GM12878 (cell line): ENCODE results near the gene THRB. TPM values are rescaled to one million over a fixed set of nuclear protein-coding genes. Genes with fewer than 3 reads are reported as not detected.

Experiments used
- ATAC-seq: fragments of 200-7000 bp; cut with Tn5 transposase; 3 replicates; pipeline ENCODE4 v1.9.1; 2020; ENCODE audit warnings: mild to moderate bottlenecking, moderate library complexity
- BruUV-seq: library from RNA; stranded (reverse); fragments of 400-500 nt; replicated peaks from 2 replicates; lab custom pipeline; 2021; lab: Mats Ljungman, UMichigan
- CTCF ChIA-PET: fragments of 300-600 bp; sonication (Branson Sonifier 250); formaldehyde crosslinking; extraction: SDS; loops from one replicate; lab custom pipeline; 2021; ENCODE audit warnings: inconsistent platforms; lab: Yijun Ruan, JAX
- POLR2A ChIA-PET: fragments of 350-600 bp; formaldehyde crosslinking; extraction: SDS; loops from one replicate; lab custom pipeline; 2021; ENCODE audit warnings: inconsistent platforms; lab: Charles Lee
- RAD21 ChIA-PET: fragments of 300-600 bp; sonication (Branson Sonifier 250); formaldehyde crosslinking; loops from one replicate; lab custom pipeline; 2023; ENCODE audit warnings: antibody characterized with exemption; ENCODE audit not compliant: unreplicated experiment; lab: Charles Lee
- SMC1A ChIA-PET: fragments of 300-600 bp; sonication (Branson Sonifier 250); formaldehyde crosslinking; loops from one replicate; lab custom pipeline; 2023; ENCODE audit not compliant: unreplicated experiment, uncharacterized antibody; lab: Charles Lee
- DNase-seq: peaks from one replicate; pipeline ENCODE4 v3.0.0-alpha.2; 2011; ENCODE audit warnings: low read depth, low spot score
- FAIRE-seq: peaks from 3 replicates; lab custom pipeline; 2011; peaks lifted over from hg19 to GRCh38; lab: Jason Lieb, UNC
- H2AFZ ChIP-seq: 2 replicates; pipeline ENCODE4 v1.6.0; 2011; ENCODE audit warnings: low read depth, low read length, control low read depth; ENCODE audit not compliant: control insufficient read depth
- H3K27ac ChIP-seq: 2 replicates; pipeline ENCODE4 v1.5.1; 2011; ENCODE audit warnings: control low read depth; ENCODE audit not compliant: control insufficient read depth, insufficient read depth
- H3K27me3 ChIP-seq, 2 experiments: replicated peaks in 1 of 2; 2 replicates each; pipeline versions ENCODE4 v1.6.0 to v1.6.1; 2011; ENCODE audit warnings: low read length in 1 of 2; ENCODE audit not compliant: control insufficient read depth in 2 of 2, insufficient read depth in 2 of 2
- H3K36me3 ChIP-seq, 2 experiments: 2 replicates each; pipeline ENCODE4 v1.5.1; 2011; ENCODE audit warnings: low read length in 1 of 2; ENCODE audit not compliant: control insufficient read depth in 2 of 2, insufficient read depth in 2 of 2
- H3K4me1 ChIP-seq: 2 replicates; pipeline ENCODE4 v1.6.1; 2011; ENCODE audit warnings: mild to moderate bottlenecking, low read length, moderate library complexity, mixed read lengths; ENCODE audit not compliant: control insufficient read depth, insufficient read depth
- H3K4me2 ChIP-seq: 2 replicates; pipeline ENCODE4 v1.6.0; 2011; ENCODE audit warnings: control low read depth; ENCODE audit not compliant: control insufficient read depth, insufficient read depth
- H3K4me3 ChIP-seq: fragments of 200-600 bp; sonication (generic); 2 replicates; pipeline ENCODE4 v1.5.1; 2016
- H3K79me2 ChIP-seq: 2 replicates; pipeline ENCODE4 v1.6.0; 2011; ENCODE audit warnings: low read length; ENCODE audit not compliant: control insufficient read depth, insufficient read depth
- H3K9ac ChIP-seq: 2 replicates; pipeline ENCODE4 v1.8.0; 2011; ENCODE audit warnings: low read length, control low read depth, mixed read lengths; ENCODE audit not compliant: control insufficient read depth, insufficient read depth
- H3K9me3 ChIP-seq: replicated peaks from 3 replicates; pipeline ENCODE4 v1.5.1; 2011; ENCODE audit warnings: mild to moderate bottlenecking, low read length; ENCODE audit not compliant: control insufficient read depth, insufficient read depth
- H4K20me1 ChIP-seq: 2 replicates; pipeline ENCODE4 v1.6.0; 2011; ENCODE audit not compliant: control insufficient read depth, insufficient read depth
- CBFB ChIP-seq: IDR thresholded peaks from 2 replicates; pipeline ENCODE4 v1.6.1; 2016; ENCODE audit warnings: antibody characterized with exemption, low read depth
- CHD2 ChIP-seq: IDR thresholded peaks from 2 replicates; pipeline ENCODE4 v1.6.1; 2011; ENCODE audit warnings: low read depth, low read length, improper control_type of control experiment, borderline replicate concordance
- CREM ChIP-seq: IDR thresholded peaks from 2 replicates; pipeline ENCODE4 v1.6.1; 2014; ENCODE audit warnings: antibody characterized with exemption, low read depth
- E2F4 ChIP-seq: IDR thresholded peaks from 2 replicates; pipeline ENCODE4 v1.6.1; 2012; ENCODE audit warnings: low read depth, low read length, improper control_type of control experiment
- IRF4 ChIP-seq: IDR thresholded peaks from 2 replicates; pipeline ENCODE4 v1.6.1; 2011; ENCODE audit warnings: low read depth, low read length
- LARP7 ChIP-seq: fragments of 450-650 bp; IDR thresholded peaks from 2 replicates; pipeline ENCODE4 v1.6.1; 2017; ENCODE audit warnings: mild to moderate bottlenecking
- MEF2B ChIP-seq: fragments of 450-650 bp; IDR thresholded peaks from 2 replicates; pipeline ENCODE4 v1.6.1; 2018; ENCODE audit warnings: mild to moderate bottlenecking, moderate library complexity; ENCODE audit not compliant: partially characterized antibody, poor library complexity, severe bottlenecking
- NR2F1 ChIP-seq: fragments of 450-650 bp; conservative IDR thresholded peaks from 2 replicates; pipeline ENCODE4 v1.6.1; 2017; ENCODE audit warnings: mild to moderate bottlenecking
- NRF1 ChIP-seq: conservative IDR thresholded peaks from 2 replicates; pipeline ENCODE4 v1.6.1; 2011; ENCODE audit warnings: mild to moderate bottlenecking, low read depth, low read length, improper control_type of control experiment
- PKNOX1 ChIP-seq: fragments of 450-650 bp; IDR thresholded peaks from 2 replicates; pipeline ENCODE4 v1.6.1; 2016; ENCODE audit warnings: mild to moderate bottlenecking
- STAT1 ChIP-seq: fragments of 450-650 bp; conservative IDR thresholded peaks from 2 replicates; pipeline ENCODE4 v1.6.1; 2014; ENCODE audit warnings: antibody characterized with exemption, mild to moderate bottlenecking
- WGBS: methylation state at CpG from one replicate; pipeline ENCODE4 v1.1.6; 2016; ENCODE audit warnings: low lambda C conversion rate; ENCODE audit not compliant: insufficient replicate concordance, insufficient coverage; ENCODE audit errors: missing lambda C conversion rate; 5-methylcytosine and 5-hydroxymethylcytosine counted together
- in situ Hi-C: fragments of 300-500 bp; cut with MboI; formaldehyde crosslinking; loops from 9 replicates; pipeline ENCODE4 v1.14.3; 2018; ENCODE audit warnings: mixed read lengths
- intact Hi-C: fragments of 100-400 bp; cut with micrococcal nuclease; formaldehyde crosslinking; loops from one replicate; pipeline ENCODE4 v1.14.2; 2022; ENCODE audit not compliant: unreplicated experiment
- polyA plus RNA-seq, 11 experiments: library from polyadenylated mRNA; depleted of rRNA in 4 of 11; unstranded in 6 of 11; stranded (reverse) in 5 of 11; fragments of >200 nt; fragmentation: Nextera tagmentation in 4 of 11; fragmentation: Illumina TruSeq in 1 of 11; extraction: Ambion mirVana in 4 of 11; extraction: Trizol in 1 of 11; gene quantifications; 1 replicate in 1 of 11; 2 replicates in 10 of 11; pipeline versions ENCODE4 v1.2.1 to v1.2.3, GENCODE V29; 2011 to 2016; ENCODE audit warnings: inconsistent platforms in 2 of 11, missing spikeins in 2 of 11, low read depth in 1 of 11
- total RNA-seq, 4 experiments: library from RNA; depleted of rRNA in 3 of 4; stranded (reverse); fragments of >200 nt in 3 of 4; fragmentation: Illumina TruSeq in 1 of 4; extraction: Trizol in 1 of 4; gene quantifications; 2 replicates each; pipeline versions ENCODE4 v1.2.1 to v1.2.3, GENCODE V29; 2013 to 2021
- TF ChIP-seq, protein P1 (sequence below): fragments of 450-650 bp; conservative IDR thresholded peaks from 2 replicates; pipeline ENCODE4 v1.6.1; 2017; ENCODE audit warnings: mild to moderate bottlenecking, moderate library complexity
- TF ChIP-seq, protein P2 (sequence below): fragments of 450-650 bp; formaldehyde crosslinking; IDR thresholded peaks from 2 replicates; pipeline ENCODE4 v1.5.0; 2022; ENCODE audit warnings: mild to moderate bottlenecking, missing genetic modification characterization
- TF ChIP-seq, protein P3 (sequence below): fragments of 450-650 bp; IDR thresholded peaks from 2 replicates; pipeline ENCODE4 v1.6.1; 2017; ENCODE audit warnings: mild to moderate bottlenecking

Gene THRB
- total and polyA plus RNA-seq, 10 of the 15 experiments (the other 5 are each of a cell fraction or from before 2014, with no cell fraction given) = 0.05 TPM; not detected in 9

DNA sequence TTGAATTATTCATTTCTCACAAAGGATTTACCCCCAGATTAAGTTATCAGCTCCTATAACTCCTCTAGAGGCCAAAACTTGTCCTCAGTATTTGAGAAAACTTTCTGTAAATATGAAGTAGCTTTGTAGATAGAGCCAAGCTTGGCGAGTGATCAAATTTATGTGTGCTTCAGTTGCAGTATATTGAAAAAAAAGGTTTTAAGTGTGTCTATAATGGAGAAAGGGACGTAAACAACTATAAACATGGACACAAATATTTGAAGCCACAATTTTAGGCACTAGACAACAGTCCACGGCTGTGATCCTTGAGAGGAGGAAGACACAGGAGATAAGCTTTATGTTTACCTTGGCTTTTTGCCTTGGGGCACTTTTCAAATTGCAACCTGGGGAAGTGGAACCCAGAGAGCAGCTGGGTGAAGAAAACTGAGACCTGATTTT is 118.7 kb downstream of the THRB start (continued):
- no peak for TF ChIP-seq IRF4
- TF ChIP-seq STAT1 = no peak

DNA sequence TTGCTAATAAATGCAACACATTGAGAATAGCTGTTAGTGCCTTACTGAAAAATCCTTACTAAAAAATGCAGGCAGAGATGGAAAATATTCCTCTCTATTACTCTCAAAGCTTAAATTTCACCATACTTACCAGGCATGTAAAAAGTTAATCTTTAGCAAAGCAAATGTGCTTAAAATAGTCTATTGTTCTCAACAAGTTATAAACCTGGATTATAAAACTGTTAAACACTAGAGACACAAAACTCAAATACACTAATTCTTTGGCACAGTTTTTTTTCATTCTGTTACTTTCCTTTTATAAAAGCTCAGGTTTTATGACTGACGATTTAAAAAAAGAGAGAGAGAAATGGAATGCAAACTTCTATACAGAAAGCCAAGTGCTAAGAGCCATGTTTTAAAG is 119.8 kb downstream of the THRB start:
- DNase-seq = no peak
- no peak overlapping the region for H3K9ac ChIP-seq
- CTCF ChIA-PET = no interaction called here
- no peaks in the 10 kb centered on the region for H3K27me3 ChIP-seq
- no peaks in the 10 kb centered on the region for H3K9me3 ChIP-seq
- SMC1A ChIA-PET = interaction anchor here (1.0 kb wide), 1 partner anchor 16 kb away, joined by 3 read pairs; no protein-coding TSS in a partner anchor
- intact Hi-C loops (no loop called here), in situ Hi-C loops (no loop called here)
- no peaks in the 10 kb centered on the region for H3K4me1 ChIP-seq
- ATAC-seq = no peak
- WGBS = 0% methylated on average over 1 of the region's 1 CpG
- no peak overlapping the region for H3K27ac ChIP-seq
- H3K4me3 ChIP-seq = no peak overlapping the region
- H4K20me1 ChIP-seq = no peaks in the 10 kb centered on the region
- no peaks in the 10 kb centered on the region for H3K36me3 ChIP-seq
- H3K4me2 ChIP-seq = no peak overlapping the region
- BruUV-seq = no TSS peak
- POLR2A ChIA-PET = no interaction called here
- FAIRE-seq = no peak
- RAD21 ChIA-PET = no interaction called here
- no peaks in the 10 kb centered on the region for H3K79me2 ChIP-seq
- no peak overlapping the region for H2AFZ ChIP-seq
- no peak for TF ChIP-seq LARP7
- TF ChIP-seq, protein P1, sequence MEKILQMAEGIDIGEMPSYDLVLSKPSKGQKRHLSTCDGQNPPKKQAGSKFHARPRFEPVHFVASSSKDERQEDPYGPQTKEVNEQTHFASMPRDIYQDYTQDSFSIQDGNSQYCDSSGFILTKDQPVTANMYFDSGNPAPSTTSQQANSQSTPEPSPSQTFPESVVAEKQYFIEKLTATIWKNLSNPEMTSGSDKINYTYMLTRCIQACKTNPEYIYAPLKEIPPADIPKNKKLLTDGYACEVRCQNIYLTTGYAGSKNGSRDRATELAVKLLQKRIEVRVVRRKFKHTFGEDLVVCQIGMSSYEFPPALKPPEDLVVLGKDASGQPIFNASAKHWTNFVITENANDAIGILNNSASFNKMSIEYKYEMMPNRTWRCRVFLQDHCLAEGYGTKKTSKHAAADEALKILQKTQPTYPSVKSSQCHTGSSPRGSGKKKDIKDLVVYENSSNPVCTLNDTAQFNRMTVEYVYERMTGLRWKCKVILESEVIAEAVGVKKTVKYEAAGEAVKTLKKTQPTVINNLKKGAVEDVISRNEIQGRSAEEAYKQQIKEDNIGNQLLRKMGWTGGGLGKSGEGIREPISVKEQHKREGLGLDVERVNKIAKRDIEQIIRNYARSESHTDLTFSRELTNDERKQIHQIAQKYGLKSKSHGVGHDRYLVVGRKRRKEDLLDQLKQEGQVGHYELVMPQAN = no peak
- TF ChIP-seq, protein P2, sequence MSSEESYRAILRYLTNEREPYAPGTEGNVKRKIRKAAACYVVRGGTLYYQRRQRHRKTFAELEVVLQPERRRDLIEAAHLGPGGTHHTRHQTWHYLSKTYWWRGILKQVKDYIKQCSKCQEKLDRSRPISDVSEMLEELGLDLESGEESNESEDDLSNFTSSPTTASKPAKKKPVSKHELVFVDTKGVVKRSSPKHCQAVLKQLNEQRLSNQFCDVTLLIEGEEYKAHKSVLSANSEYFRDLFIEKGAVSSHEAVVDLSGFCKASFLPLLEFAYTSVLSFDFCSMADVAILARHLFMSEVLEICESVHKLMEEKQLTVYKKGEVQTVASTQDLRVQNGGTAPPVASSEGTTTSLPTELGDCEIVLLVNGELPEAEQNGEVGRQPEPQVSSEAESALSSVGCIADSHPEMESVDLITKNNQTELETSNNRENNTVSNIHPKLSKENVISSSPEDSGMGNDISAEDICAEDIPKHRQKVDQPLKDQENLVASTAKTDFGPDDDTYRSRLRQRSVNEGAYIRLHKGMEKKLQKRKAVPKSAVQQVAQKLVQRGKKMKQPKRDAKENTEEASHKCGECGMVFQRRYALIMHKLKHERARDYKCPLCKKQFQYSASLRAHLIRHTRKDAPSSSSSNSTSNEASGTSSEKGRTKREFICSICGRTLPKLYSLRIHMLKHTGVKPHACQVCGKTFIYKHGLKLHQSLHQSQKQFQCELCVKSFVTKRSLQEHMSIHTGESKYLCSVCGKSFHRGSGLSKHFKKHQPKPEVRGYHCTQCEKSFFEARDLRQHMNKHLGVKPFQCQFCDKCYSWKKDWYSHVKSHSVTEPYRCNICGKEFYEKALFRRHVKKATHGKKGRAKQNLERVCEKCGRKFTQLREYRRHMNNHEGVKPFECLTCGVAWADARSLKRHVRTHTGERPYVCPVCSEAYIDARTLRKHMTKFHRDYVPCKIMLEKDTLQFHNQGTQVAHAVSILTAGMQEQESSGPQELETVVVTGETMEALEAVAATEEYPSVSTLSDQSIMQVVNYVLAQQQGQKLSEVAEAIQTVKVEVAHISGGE (CRISPR knock-in tag) = no peak
- TF ChIP-seq CHD2 = no peak
- TF ChIP-seq NRF1 = no peak
- no peak for TF ChIP-seq CREM
- no peak for TF ChIP-seq MEF2B
- TF ChIP-seq, protein P3, sequence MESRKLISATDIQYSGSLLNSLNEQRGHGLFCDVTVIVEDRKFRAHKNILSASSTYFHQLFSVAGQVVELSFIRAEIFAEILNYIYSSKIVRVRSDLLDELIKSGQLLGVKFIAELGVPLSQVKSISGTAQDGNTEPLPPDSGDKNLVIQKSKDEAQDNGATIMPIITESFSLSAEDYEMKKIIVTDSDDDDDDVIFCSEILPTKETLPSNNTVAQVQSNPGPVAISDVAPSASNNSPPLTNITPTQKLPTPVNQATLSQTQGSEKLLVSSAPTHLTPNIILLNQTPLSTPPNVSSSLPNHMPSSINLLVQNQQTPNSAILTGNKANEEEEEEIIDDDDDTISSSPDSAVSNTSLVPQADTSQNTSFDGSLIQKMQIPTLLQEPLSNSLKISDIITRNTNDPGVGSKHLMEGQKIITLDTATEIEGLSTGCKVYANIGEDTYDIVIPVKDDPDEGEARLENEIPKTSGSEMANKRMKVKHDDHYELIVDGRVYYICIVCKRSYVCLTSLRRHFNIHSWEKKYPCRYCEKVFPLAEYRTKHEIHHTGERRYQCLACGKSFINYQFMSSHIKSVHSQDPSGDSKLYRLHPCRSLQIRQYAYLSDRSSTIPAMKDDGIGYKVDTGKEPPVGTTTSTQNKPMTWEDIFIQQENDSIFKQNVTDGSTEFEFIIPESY = no peak
- TF ChIP-seq NR2F1 = no peak
- no peak for TF ChIP-seq E2F4
- no peak for TF ChIP-seq CBFB
- no peak for TF ChIP-seq PKNOX1
